LNCaP clone FGC (cell line): ENCODE measurements around the gene LRP2.

Experiments used
- DNase-seq: peaks from one replicate; pipeline ENCODE4 v3.0.0-alpha.2; 2011; ENCODE audit warnings: low read depth
- H3K4me3 ChIP-seq: 2 replicates; pipeline ENCODE4 v1.5.1; 2011; ENCODE audit warnings: mild to moderate bottlenecking, low read depth, low read length, control low read depth
- TF ChIP-seq, protein P1 (sequence below): IDR thresholded peaks from 2 replicates; pipeline ENCODE4 v1.5.1; 2012; ENCODE audit warnings: mild to moderate bottlenecking; ENCODE audit not compliant: control insufficient read depth, insufficient read depth; ENCODE audit errors: extremely low read depth

LRP2 gene

DNA sequence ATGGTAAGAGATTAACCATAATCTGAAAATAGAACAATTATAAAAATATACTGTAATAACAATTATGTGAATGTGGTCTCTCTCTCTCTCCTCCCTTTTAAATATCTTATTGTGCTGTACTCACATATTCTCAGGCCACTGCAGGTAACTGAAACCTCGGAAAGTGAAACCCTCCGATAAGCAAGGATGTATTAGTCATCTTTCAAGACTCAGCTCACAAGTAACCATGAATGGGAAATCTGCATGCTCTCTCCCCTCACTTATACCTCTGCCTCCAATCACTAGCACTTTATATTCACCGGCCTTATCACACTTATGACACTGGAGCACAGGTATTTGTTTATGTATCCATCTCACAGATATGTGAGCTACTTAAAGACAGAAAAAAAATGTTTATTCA is 139.7 kb downstream of the LRP2 start:
- H3K4me3 ChIP-seq = no peak overlapping the region
- TF ChIP-seq, protein P1, sequence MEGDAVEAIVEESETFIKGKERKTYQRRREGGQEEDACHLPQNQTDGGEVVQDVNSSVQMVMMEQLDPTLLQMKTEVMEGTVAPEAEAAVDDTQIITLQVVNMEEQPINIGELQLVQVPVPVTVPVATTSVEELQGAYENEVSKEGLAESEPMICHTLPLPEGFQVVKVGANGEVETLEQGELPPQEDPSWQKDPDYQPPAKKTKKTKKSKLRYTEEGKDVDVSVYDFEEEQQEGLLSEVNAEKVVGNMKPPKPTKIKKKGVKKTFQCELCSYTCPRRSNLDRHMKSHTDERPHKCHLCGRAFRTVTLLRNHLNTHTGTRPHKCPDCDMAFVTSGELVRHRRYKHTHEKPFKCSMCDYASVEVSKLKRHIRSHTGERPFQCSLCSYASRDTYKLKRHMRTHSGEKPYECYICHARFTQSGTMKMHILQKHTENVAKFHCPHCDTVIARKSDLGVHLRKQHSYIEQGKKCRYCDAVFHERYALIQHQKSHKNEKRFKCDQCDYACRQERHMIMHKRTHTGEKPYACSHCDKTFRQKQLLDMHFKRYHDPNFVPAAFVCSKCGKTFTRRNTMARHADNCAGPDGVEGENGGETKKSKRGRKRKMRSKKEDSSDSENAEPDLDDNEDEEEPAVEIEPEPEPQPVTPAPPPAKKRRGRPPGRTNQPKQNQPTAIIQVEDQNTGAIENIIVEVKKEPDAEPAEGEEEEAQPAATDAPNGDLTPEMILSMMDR = no peak
- DNase-seq = no peak

DNA sequence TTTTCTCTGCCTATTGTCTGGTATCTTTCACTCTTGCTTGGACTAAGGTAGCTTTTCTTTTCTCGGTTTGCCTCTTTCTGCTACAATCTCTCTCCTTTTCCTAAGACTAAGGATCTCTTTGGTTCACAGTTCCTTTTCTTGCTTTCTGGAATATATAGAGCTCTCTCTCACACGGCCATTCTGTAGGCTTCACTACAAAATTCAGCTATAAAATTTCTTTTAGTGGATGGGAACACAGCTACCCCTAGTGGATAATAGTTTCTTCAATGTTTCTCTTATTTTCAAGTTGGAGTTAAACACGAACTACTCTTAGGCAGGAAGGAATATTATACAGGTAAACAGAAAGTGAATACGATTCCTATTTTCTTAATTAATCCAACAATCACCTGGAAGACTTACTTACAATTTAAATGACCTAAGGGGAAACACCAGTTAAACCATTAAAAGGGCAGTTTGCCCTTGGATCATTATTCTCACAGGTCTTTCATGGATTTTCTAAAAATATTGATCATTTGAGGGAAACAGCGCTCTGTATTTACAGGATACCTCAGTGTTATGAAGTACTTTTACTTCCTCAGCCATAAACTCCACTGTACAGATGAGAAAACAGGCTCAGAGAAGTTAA is 140.5 kb downstream of the LRP2 start:
- DNase-seq = peak; percentile 33
- TF ChIP-seq, protein P1 = peak; percentile 40

DNA sequence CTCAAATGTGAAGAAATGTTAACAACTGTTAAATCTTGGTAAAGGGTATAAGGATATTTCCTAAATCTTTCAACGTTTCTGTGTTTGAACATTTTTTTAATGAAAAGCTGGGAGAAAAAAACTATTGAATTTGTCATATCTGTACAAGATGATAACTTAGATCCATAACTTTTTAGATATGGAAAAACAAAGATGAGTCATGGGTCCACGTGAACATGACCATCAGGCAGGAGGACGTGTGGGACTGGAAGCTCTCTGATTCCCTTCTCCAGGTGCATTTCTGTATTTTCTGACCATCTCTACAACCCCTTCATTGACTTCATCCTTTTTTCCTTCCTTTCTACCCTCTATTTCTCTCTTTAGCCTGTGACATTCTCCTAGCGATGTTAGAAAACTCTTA is 151.4 kb downstream of the LRP2 start:
- DNase-seq = no peak
- TF ChIP-seq, protein P1 = no peak
- H3K4me3 ChIP-seq = no peak overlapping the region

More for the DNA sequence above, 140.5 kb downstream of the LRP2 start:
- H3K4me3 ChIP-seq = no peak overlapping the region

DNA sequence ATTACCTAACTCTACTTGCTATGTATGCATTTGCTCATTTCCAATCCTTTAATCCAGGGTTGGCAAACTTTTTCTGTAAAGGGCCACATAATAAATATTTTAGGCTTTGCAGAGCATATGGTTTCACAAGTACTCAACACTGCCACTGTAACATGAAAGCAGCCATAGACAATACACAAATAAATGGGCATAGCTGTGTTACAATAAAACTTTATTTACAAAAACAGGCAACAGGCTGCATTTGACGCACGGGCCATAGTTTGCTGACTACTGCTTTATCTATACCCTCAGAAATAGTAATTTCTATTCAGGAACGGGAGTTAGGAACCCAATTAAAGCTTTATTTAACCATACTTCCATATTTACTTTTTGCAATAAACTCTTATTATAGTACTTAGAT is 154.3 kb downstream of the LRP2 start:
- no peak for DNase-seq
- H3K4me3 ChIP-seq = no peak overlapping the region
- TF ChIP-seq, protein P1 = no peak

DNA sequence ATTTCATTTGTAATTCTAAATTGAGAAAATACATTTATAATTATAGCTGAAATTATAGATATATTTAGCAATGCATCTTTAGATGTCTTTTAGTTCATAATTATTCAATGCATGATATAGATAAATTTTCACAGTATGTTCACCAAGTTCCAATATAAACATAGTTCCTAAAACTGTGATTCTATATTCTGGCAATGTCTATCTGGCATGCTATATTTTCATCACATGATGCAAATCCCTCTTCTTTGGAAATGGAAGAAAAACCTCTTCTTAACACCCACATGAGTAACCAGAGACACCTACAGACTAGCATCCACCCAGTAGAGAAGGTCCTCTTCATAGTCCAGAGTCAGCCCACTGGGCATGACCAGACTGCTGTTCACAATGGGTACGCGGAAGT is 157.2 kb downstream of the LRP2 start:
- TF ChIP-seq, protein P1 = no peak
- DNase-seq = no peak
- H3K4me3 ChIP-seq = no peak overlapping the region

DNA sequence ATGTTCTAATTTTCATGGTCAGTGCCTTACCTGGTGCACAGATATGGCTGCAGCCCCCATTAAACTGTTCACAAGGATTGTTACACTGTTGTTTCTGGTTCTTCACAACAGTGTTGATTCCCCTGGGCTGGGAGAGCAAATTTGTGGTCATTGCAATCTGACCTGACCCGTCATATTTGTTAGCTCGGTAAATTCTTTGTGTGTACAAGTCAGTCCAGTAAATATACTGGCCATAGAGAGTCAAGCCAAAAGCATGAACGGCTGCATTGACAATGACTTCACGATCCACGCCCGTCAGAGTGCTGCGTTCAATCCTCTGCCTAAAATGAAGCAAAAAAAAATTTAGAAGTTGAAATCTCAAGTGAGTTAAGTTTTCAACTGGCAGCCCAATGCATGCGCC is 158.4 kb downstream of the LRP2 start:
- TF ChIP-seq, protein P1 = no peak
- peak; percentile 11 for DNase-seq
- no peak overlapping the region for H3K4me3 ChIP-seq

DNA sequence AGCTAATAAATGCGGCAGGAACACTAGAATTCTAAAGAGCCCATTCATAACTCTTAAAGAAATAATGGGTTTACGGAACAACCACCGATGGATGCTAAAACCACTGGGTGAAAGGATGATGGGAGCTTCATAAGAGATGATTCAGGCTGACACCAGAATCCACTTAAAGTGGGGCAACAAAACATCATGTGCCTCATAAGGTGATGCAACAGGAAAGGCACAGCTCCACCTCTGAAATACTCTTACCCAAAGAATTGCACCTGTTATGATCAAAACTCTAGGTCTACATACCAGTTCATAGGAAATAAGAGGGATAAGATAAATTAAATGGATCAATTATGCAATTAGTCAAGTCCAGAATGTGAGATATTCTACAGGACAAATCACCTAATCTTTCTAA is 161.6 kb downstream of the LRP2 start:
- TF ChIP-seq, protein P1 = no peak

More for the DNA sequence above, 161.6 kb downstream of the LRP2 start:
- DNase-seq = no peak
- no peak overlapping the region for H3K4me3 ChIP-seq
